Measurements from ENCODE around the gene C12orf50.

C12orf50 gene

GRCh38 chr12:87935216-87935615 lies 94.0 kb downstream of the C12orf50 start:
- Histone ChIP-seq H3K4me1 (ENCODE audit: insufficient read depth, insufficient read length) (no peaks in the 10 kb centered on the region), H3K4me3 (ENCODE audit: insufficient read length, low read depth) (no peak overlapping the region), H3K9ac (ENCODE audit: insufficient read length, low read depth) (no peak overlapping the region), H3K27me3 (ENCODE audit: insufficient read depth, insufficient read length) (no peaks in the 10 kb centered on the region), H3K36me3 (ENCODE audit: insufficient read depth, insufficient read length, low read length) (no peaks in the 10 kb centered on the region), H3K9me3 (ENCODE audit: insufficient read depth, low read length) (peaks cover 22% of the 10 kb centered on the region; the same call in 1 of the 2 replicates)
- TF ChIP-seq ZNF274 (IDR thresholded peaks at IDR 0.05; ENCODE audit: low read depth, low read length): no peak
- TF ChIP-seq YY1 (IDR thresholded peaks at IDR 0.05; ENCODE audit: insufficient read depth, insufficient read length): no peak
- TF ChIP-seq SUZ12 (IDR thresholded peaks at IDR 0.05; ENCODE audit: extremely low read depth, insufficient read depth, insufficient read length): no peak
- no peak for DNase-seq (ENCODE audit: low read depth, low spot score)

- Histone ChIP-seq H3K4me1 (ENCODE audit: insufficient read depth, insufficient read length) (no peaks in the 10 kb centered on the region), H3K4me3 (ENCODE audit: insufficient read length, low read depth) (no peak overlapping the region), H3K36me3 (ENCODE audit: insufficient read depth, insufficient read length, low read length) (no peaks in the 10 kb centered on the region), H3K27me3 (ENCODE audit: insufficient read depth, insufficient read length) (no peaks in the 10 kb centered on the region), H3K9me3 (ENCODE audit: insufficient read depth, low read length) (peaks cover 22% of the 10 kb centered on the region; the same call in 1 of the 2 replicates), H3K9ac (ENCODE audit: insufficient read length, low read depth) (no peak overlapping the region)
- no peak for DNase-seq (ENCODE audit: low read depth, low spot score)
- TF ChIP-seq SUZ12 (IDR thresholded peaks at IDR 0.05; ENCODE audit: extremely low read depth, insufficient read depth, insufficient read length) (no peak), YY1 (IDR thresholded peaks at IDR 0.05; ENCODE audit: insufficient read depth, insufficient read length) (no peak), ZNF274 (IDR thresholded peaks at IDR 0.05; ENCODE audit: low read depth, low read length) (no peak)
Measured at GRCh38 chr12:87933991-87934390, 95.2 kb downstream of the C12orf50 start.

GRCh38 chr12:87931812-87932211 lies 97.4 kb downstream of the C12orf50 start:
- Histone ChIP-seq H3K9ac (ENCODE audit: insufficient read length, low read depth) (no peak overlapping the region), H3K27me3 (ENCODE audit: insufficient read depth, insufficient read length) (no peaks in the 10 kb centered on the region), H3K4me3 (ENCODE audit: insufficient read length, low read depth) (no peak overlapping the region), H3K9me3 (ENCODE audit: insufficient read depth, low read length) (peaks cover 9% of the 10 kb centered on the region; the same call in 1 of the 2 replicates), H3K4me1 (ENCODE audit: insufficient read depth, insufficient read length) (no peaks in the 10 kb centered on the region), H3K36me3 (ENCODE audit: insufficient read depth, insufficient read length, low read length) (no peaks in the 10 kb centered on the region)
- no peak for DNase-seq (ENCODE audit: low read depth, low spot score)
- no peak for TF ChIP-seq ZNF274 (IDR thresholded peaks at IDR 0.05; ENCODE audit: low read depth, low read length)
- TF ChIP-seq YY1 (IDR thresholded peaks at IDR 0.05; ENCODE audit: insufficient read depth, insufficient read length): no peak
- TF ChIP-seq SUZ12 (IDR thresholded peaks at IDR 0.05; ENCODE audit: extremely low read depth, insufficient read depth, insufficient read length): no peak

GRCh38 chr12:87930627-87931026 lies 98.6 kb downstream of the C12orf50 start:
- DNase-seq (ENCODE audit: low read depth, low spot score): no peak
- TF ChIP-seq ZNF274 (IDR thresholded peaks at IDR 0.05; ENCODE audit: low read depth, low read length) (no peak), YY1 (IDR thresholded peaks at IDR 0.05; ENCODE audit: insufficient read depth, insufficient read length) (no peak), SUZ12 (IDR thresholded peaks at IDR 0.05; ENCODE audit: extremely low read depth, insufficient read depth, insufficient read length) (no peak)
- Histone ChIP-seq H3K27me3 (ENCODE audit: insufficient read depth, insufficient read length) (no peaks in the 10 kb centered on the region), H3K4me3 (ENCODE audit: insufficient read length, low read depth) (no peak overlapping the region), H3K4me1 (ENCODE audit: insufficient read depth, insufficient read length) (no peaks in the 10 kb centered on the region), H3K9ac (ENCODE audit: insufficient read length, low read depth) (no peak overlapping the region), H3K36me3 (ENCODE audit: insufficient read depth, insufficient read length, low read length) (no peaks in the 10 kb centered on the region), H3K9me3 (ENCODE audit: insufficient read depth, low read length) (no peaks in the 10 kb centered on the region)
